ENCODE measurements around the gene LHX6. TPM values are rescaled to one million over a fixed set of nuclear protein-coding genes. Genes with fewer than 3 reads are reported as not detected.
A peak's percentile ranks its signal among the peaks of the same experiment; 100 is the strongest.

LHX6 gene
- total RNA-seq, 6 donors from 2014 or later: 1.0 to 11.3 (median 2.9) TPM

- Histone ChIP-seq H3K36me3 (no peaks in the 10 kb centered on the region), H3K4me3 (peak overlapping the region in 2 of 4 donors; percentile 41 to 44), H3K4me1 (peaks cover 18 to 23% (median 20%) of the 10 kb centered on the region in 4 donors), H3K27me3 (peaks cover 0 to 31% (median 10%) of the 10 kb centered on the region in 4 donors), H3K9me3 (no peaks in the 10 kb centered on the region), H3K27ac (no peak overlapping the region)
- TF ChIP-seq POLR2AphosphoS5 (IDR thresholded peaks at IDR 0.05) (no peak), CTCF (IDR thresholded peaks at IDR 0.05) (no peak), POLR2A (IDR thresholded peaks at IDR 0.05) (no peak), EP300 (IDR thresholded peaks at IDR 0.05) (no peak)
- WGBS, 2 donors: 79 to 81% methylated on average over 7 to 9 of the region's 9 CpGs
- ATAC-seq (ENCODE audit: low FRiP score in 2 of 2): no peak
- no peak for DNase-seq
These were observed 14.2 kb downstream of the LHX6 start for GRCh38 chr9:122214507-122214906.

GRCh38 chr9:122213589-122214413 is 15.0 kb downstream of the LHX6 start:
- Histone ChIP-seq H3K36me3 (no peaks in the 10 kb centered on the region), H3K27me3 (peaks cover 0 to 24% (median 10%) of the 10 kb centered on the region in 4 donors), H3K9me3 (no peaks in the 10 kb centered on the region), H3K4me1 (peaks cover 12 to 16% (median 14%) of the 10 kb centered on the region in 4 donors), H3K27ac (no peak overlapping the region), H3K4me3 (peak overlapping the region; percentile 5 to 44 (median 36))
- no peak for TF ChIP-seq POLR2A (IDR thresholded peaks at IDR 0.05)
- no peak for TF ChIP-seq CTCF (IDR thresholded peaks at IDR 0.05)
- TF ChIP-seq EP300 (IDR thresholded peaks at IDR 0.05): no peak
- no peak for TF ChIP-seq POLR2AphosphoS5 (IDR thresholded peaks at IDR 0.05)
- DNase-seq (peak in 1 of 2 donors; percentile 90), ATAC-seq (ENCODE audit: low FRiP score in 2 of 2) (peak in 1 of 2 donors; percentile 45)
- WGBS, 2 donors: 30 to 39% methylated on average over 27 to 76 of the region's 93 CpGs

- no peak for DNase-seq
- peak overlapping the region in 2 of 4 donors; percentile 41 to 44 for H3K4me3 ChIP-seq
- H3K4me1 ChIP-seq: peaks cover 11 to 15% (median 13%) of the 10 kb centered on the region in 4 donors
- no peaks in the 10 kb centered on the region for H3K36me3 ChIP-seq
- WGBS, 2 donors: 49 to 70% methylated on average over 18 to 20 of the region's 20 CpGs
- no peak overlapping the region for H3K27ac ChIP-seq
- H3K27me3 ChIP-seq: peaks cover 0 to 19% (median 10%) of the 10 kb centered on the region in 4 donors
- no peak for ATAC-seq (ENCODE audit: low FRiP score in 2 of 2)
- no peaks in the 10 kb centered on the region for H3K9me3 ChIP-seq
- TF ChIP-seq POLR2AphosphoS5 (IDR thresholded peaks at IDR 0.05) (no peak), POLR2A (IDR thresholded peaks at IDR 0.05) (no peak), EP300 (IDR thresholded peaks at IDR 0.05) (no peak), CTCF (IDR thresholded peaks at IDR 0.05) (no peak)
These were observed 15.6 kb downstream of the LHX6 start for GRCh38 chr9:122213102-122213588.

- TF ChIP-seq POLR2A (IDR thresholded peaks at IDR 0.05): no peak
- no peak for TF ChIP-seq POLR2AphosphoS5 (IDR thresholded peaks at IDR 0.05)
- no peak for TF ChIP-seq CTCF (IDR thresholded peaks at IDR 0.05)
- no peak for TF ChIP-seq EP300 (IDR thresholded peaks at IDR 0.05)
- Histone ChIP-seq H3K4me1 (peaks cover 11 to 15% (median 13%) of the 10 kb centered on the region in 4 donors), H3K36me3 (no peaks in the 10 kb centered on the region), H3K27ac (no peak overlapping the region), H3K27me3 (peaks cover 0 to 18% (median 10%) of the 10 kb centered on the region in 4 donors), H3K4me3 (no peak overlapping the region), H3K9me3 (no peaks in the 10 kb centered on the region)
- 84 to 90% methylated on average over 7 of the region's 7 CpGs for WGBS, 2 donors
- no peak for ATAC-seq (ENCODE audit: low FRiP score in 2 of 2)
- no peak for DNase-seq
These were observed 16.2 kb downstream of the LHX6 start for GRCh38 chr9:122212473-122213004.

All from upper lobe of left lung (tissue), 6 donors.